ENCODE measurements around the gene FKRP.

- TF ChIP-seq POLR2A (IDR thresholded peaks at IDR 0.05; ENCODE audit: low read length) (no peak), CEBPB (IDR thresholded peaks at IDR 0.05) (no peak), HDAC2 (IDR thresholded peaks at IDR 0.05) (no peak)
- TF ChIP-seq, protein P1, sequence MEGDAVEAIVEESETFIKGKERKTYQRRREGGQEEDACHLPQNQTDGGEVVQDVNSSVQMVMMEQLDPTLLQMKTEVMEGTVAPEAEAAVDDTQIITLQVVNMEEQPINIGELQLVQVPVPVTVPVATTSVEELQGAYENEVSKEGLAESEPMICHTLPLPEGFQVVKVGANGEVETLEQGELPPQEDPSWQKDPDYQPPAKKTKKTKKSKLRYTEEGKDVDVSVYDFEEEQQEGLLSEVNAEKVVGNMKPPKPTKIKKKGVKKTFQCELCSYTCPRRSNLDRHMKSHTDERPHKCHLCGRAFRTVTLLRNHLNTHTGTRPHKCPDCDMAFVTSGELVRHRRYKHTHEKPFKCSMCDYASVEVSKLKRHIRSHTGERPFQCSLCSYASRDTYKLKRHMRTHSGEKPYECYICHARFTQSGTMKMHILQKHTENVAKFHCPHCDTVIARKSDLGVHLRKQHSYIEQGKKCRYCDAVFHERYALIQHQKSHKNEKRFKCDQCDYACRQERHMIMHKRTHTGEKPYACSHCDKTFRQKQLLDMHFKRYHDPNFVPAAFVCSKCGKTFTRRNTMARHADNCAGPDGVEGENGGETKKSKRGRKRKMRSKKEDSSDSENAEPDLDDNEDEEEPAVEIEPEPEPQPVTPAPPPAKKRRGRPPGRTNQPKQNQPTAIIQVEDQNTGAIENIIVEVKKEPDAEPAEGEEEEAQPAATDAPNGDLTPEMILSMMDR (IDR thresholded peaks at IDR 0.05): no peak
Measured at GRCh38 chr19:46775642-46776258, 29.9 kb downstream of the FKRP start.

All from A549 (cell line).